CD4-positive, CD25-positive, alpha-beta regulatory T cell (primary cell): ENCODE measurements around the gene ARL4A. TPM values are rescaled to one million over a fixed set of nuclear protein-coding genes. Genes with fewer than 3 reads are reported as not detected.

Experiments used
- ATAC-seq, 2 donors: fragments of 150-1000 bp; cut with Tn5 transposase; one replicate each; pipeline ENCODE4 v1.10.0; 2021; ENCODE audit warnings: low read depth in 2 of 2, moderate number of reproducible peaks in 2 of 2, moderate library complexity in 1 of 2
- DNase-seq, 3 donors: peaks; one replicate each; pipeline versions ENCODE4 v3.0.0 to v3.0.0-alpha.2; 2012 to 2022; ENCODE audit warnings: mixed read lengths in 1 of 3
- H3K27ac ChIP-seq: one replicate; pipeline ENCODE4 v1.7.0; 2013; ENCODE audit warnings: mild to moderate bottlenecking, low read length; ENCODE audit not compliant: insufficient read depth, poor library complexity, severe bottlenecking
- H3K27me3 ChIP-seq: one replicate; pipeline ENCODE4 v1.7.0; 2013; ENCODE audit warnings: low read length; ENCODE audit not compliant: control insufficient read depth, insufficient read depth
- H3K36me3 ChIP-seq: one replicate; pipeline ENCODE4 v1.7.0; 2013; ENCODE audit warnings: mild to moderate bottlenecking, low read length, moderate library complexity; ENCODE audit not compliant: control insufficient read depth, insufficient read depth
- H3K4me1 ChIP-seq: 2 replicates; pipeline ENCODE4 v1.7.0; 2013; ENCODE audit warnings: mild to moderate bottlenecking, low read length; ENCODE audit not compliant: insufficient read depth, control insufficient read depth, poor library complexity, severe bottlenecking
- H3K4me3 ChIP-seq: one replicate; pipeline ENCODE4 v1.7.0; 2013; ENCODE audit warnings: low read depth, mild to moderate bottlenecking, low read length, moderate library complexity
- H3K9me3 ChIP-seq, 2 experiments: 1 replicate in 1 of 2; 2 replicates in 1 of 2; pipeline ENCODE4 v1.7.0; 2013; ENCODE audit warnings: low read length in 2 of 2, mild to moderate bottlenecking in 1 of 2, moderate library complexity in 1 of 2; ENCODE audit not compliant: control insufficient read depth in 2 of 2
- H3K27ac Mint-ChIP-seq, 3 donors: one replicate each; pipeline ENCODE4 v1.8.0; 2020 to 2022; ENCODE audit warnings: mild to moderate bottlenecking in 3 of 3, mixed read lengths in 3 of 3, moderate library complexity in 2 of 3
- H3K27me3 Mint-ChIP-seq: one replicate; pipeline ENCODE4 v1.8.0; 2022; ENCODE audit warnings: mild to moderate bottlenecking, mixed read lengths
- H3K36me3 Mint-ChIP-seq: one replicate; pipeline ENCODE4 v1.8.0; 2020; ENCODE audit warnings: mixed read lengths
- H3K4me1 Mint-ChIP-seq, 4 donors: one replicate each; pipeline ENCODE4 v1.8.0; 2020 to 2022; ENCODE audit warnings: mixed read lengths in 4 of 4, mild to moderate bottlenecking in 1 of 4
- H3K4me3 Mint-ChIP-seq, 4 donors: one replicate each; pipeline ENCODE4 v1.8.0; 2020 to 2022; ENCODE audit warnings: mild to moderate bottlenecking in 4 of 4, mixed read lengths in 4 of 4, moderate library complexity in 3 of 4
- H3K9me3 Mint-ChIP-seq, 7 donors: one replicate each; pipeline ENCODE4 v1.8.0; 2020 to 2022; ENCODE audit warnings: mixed read lengths in 7 of 7, mild to moderate bottlenecking in 3 of 7, moderate library complexity in 2 of 7
- polyA plus RNA-seq, 4 donors: library from polyadenylated mRNA; unstranded; fragments of 300-500 nt; fragmentation: Illumina TruSeq; gene quantifications; one replicate each; pipeline ENCODE4 v1.2.3, GENCODE V29; 2021
- total RNA-seq: library from RNA; stranded (reverse); gene quantifications from one replicate; pipeline ENCODE4 v1.2.3, GENCODE V29; 2022

Gene ARL4A
- total and polyA plus RNA-seq, 5 donors from 2014 or later, result 28.6 to 52.0 (median 34.1) TPM

- no peak overlapping the region for H3K4me3 Mint-ChIP-seq
- no peak for ATAC-seq
- no peaks in the 10 kb centered on the region for H3K4me1 ChIP-seq
- H3K9me3 ChIP-seq, result no peaks in the 10 kb centered on the region
- no peaks in the 10 kb centered on the region for H3K4me1 Mint-ChIP-seq
- peaks cover 0 to 2% (median 0%) of the 10 kb centered on the region in 7 donors for H3K9me3 Mint-ChIP-seq
- no peak for DNase-seq
- H3K4me3 ChIP-seq, result no peak overlapping the region
- no peak overlapping the region for H3K27ac Mint-ChIP-seq
- no peaks in the 10 kb centered on the region for H3K27me3 Mint-ChIP-seq
- no peaks in the 10 kb centered on the region for H3K27me3 ChIP-seq
- no peaks in the 10 kb centered on the region for H3K36me3 ChIP-seq
- H3K27ac ChIP-seq, result no peak overlapping the region
- H3K36me3 Mint-ChIP-seq, result no peaks in the 10 kb centered on the region
Measured at GRCh38 chr7:12706900-12707536, 19.6 kb downstream of the ARL4A start.

GRCh38 chr7:12708314-12708713 is 20.9 kb downstream of the ARL4A start:
- Histone ChIP-seq H3K36me3 (no peaks in the 10 kb centered on the region), H3K4me1 (no peaks in the 10 kb centered on the region), H3K27ac (no peak overlapping the region), H3K9me3 (no peaks in the 10 kb centered on the region), H3K27me3 (no peaks in the 10 kb centered on the region), H3K4me3 (no peak overlapping the region)
- Mint-ChIP-seq H3K4me1 (no peaks in the 10 kb centered on the region), H3K27me3 (no peaks in the 10 kb centered on the region), H3K9me3 (peaks cover 0 to 2% (median 0%) of the 10 kb centered on the region in 7 donors), H3K27ac (no peak overlapping the region), H3K4me3 (no peak overlapping the region), H3K36me3 (no peaks in the 10 kb centered on the region)
- ATAC-seq (no peak), DNase-seq (no peak)

- Mint-ChIP-seq H3K4me1 (peaks cover 0 to 1% (median 0%) of the 10 kb centered on the region in 4 donors), H3K4me3 (no peak overlapping the region), H3K36me3 (no peaks in the 10 kb centered on the region), H3K9me3 (peaks cover 0 to under 1% (median 0%) of the 10 kb centered on the region in 7 donors), H3K27me3 (no peaks in the 10 kb centered on the region), H3K27ac (peak overlapping the region in 1 of 3 donors; percentile 23)
- no peaks in the 10 kb centered on the region for H3K4me1 ChIP-seq
- DNase-seq, result no peak
- H3K27ac ChIP-seq, result no peak overlapping the region
- H3K27me3 ChIP-seq, result no peaks in the 10 kb centered on the region
- ATAC-seq, result no peak
- H3K4me3 ChIP-seq, result no peak overlapping the region
- H3K9me3 ChIP-seq, result no peaks in the 10 kb centered on the region
- no peaks in the 10 kb centered on the region for H3K36me3 ChIP-seq
Measured at GRCh38 chr7:12709726-12710502, 22.5 kb downstream of the ARL4A start.

- Mint-ChIP-seq H3K4me1 (peaks cover 0 to 9% (median 2%) of the 10 kb centered on the region in 4 donors), H3K27me3 (no peaks in the 10 kb centered on the region), H3K4me3 (no peak overlapping the region), H3K36me3 (no peaks in the 10 kb centered on the region), H3K27ac (no peak overlapping the region), H3K9me3 (no peaks in the 10 kb centered on the region)
- Histone ChIP-seq H3K4me1 (no peaks in the 10 kb centered on the region), H3K9me3 (no peaks in the 10 kb centered on the region), H3K27ac (no peak overlapping the region), H3K27me3 (no peaks in the 10 kb centered on the region), H3K36me3 (no peaks in the 10 kb centered on the region), H3K4me3 (no peak overlapping the region)
- ATAC-seq (no peak), DNase-seq (no peak)
Measured at GRCh38 chr7:12711124-12711523, 23.7 kb downstream of the ARL4A start.

- Histone ChIP-seq H3K4me3 (no peak overlapping the region), H3K9me3 (no peaks in the 10 kb centered on the region), H3K27ac (no peak overlapping the region), H3K4me1 (no peaks in the 10 kb centered on the region), H3K36me3 (no peaks in the 10 kb centered on the region), H3K27me3 (no peaks in the 10 kb centered on the region)
- H3K4me1 Mint-ChIP-seq, result peaks cover 0 to 18% (median 3%) of the 10 kb centered on the region in 4 donors
- H3K27me3 Mint-ChIP-seq, result peaks cover 2% of the 10 kb centered on the region
- no peak overlapping the region for H3K4me3 Mint-ChIP-seq
- no peaks in the 10 kb centered on the region for H3K36me3 Mint-ChIP-seq
- DNase-seq, result no peak
- H3K27ac Mint-ChIP-seq, result no peak overlapping the region
- H3K9me3 Mint-ChIP-seq, result no peaks in the 10 kb centered on the region
- no peak for ATAC-seq
Measured at GRCh38 chr7:12712236-12712635, 24.8 kb downstream of the ARL4A start.

GRCh38 chr7:12713625-12714378 is 26.4 kb downstream of the ARL4A start:
- Mint-ChIP-seq H3K4me1 (peaks cover 0 to 20% (median 3%) of the 10 kb centered on the region in 4 donors), H3K4me3 (no peak overlapping the region), H3K36me3 (no peaks in the 10 kb centered on the region), H3K27me3 (peaks cover 4% of the 10 kb centered on the region), H3K9me3 (peaks cover 0 to 1% (median 0%) of the 10 kb centered on the region in 7 donors), H3K27ac (no peak overlapping the region)
- Histone ChIP-seq H3K4me3 (no peak overlapping the region), H3K36me3 (no peaks in the 10 kb centered on the region), H3K27me3 (no peaks in the 10 kb centered on the region), H3K4me1 (no peaks in the 10 kb centered on the region), H3K9me3 (no peaks in the 10 kb centered on the region), H3K27ac (no peak overlapping the region)
- ATAC-seq (no peak), DNase-seq (no peak)

GRCh38 chr7:12714379-12714737 is 26.9 kb downstream of the ARL4A start:
- Histone ChIP-seq H3K4me1 (no peaks in the 10 kb centered on the region), H3K9me3 (no peaks in the 10 kb centered on the region), H3K27ac (no peak overlapping the region), H3K36me3 (no peaks in the 10 kb centered on the region), H3K27me3 (no peaks in the 10 kb centered on the region), H3K4me3 (no peak overlapping the region)
- no peak overlapping the region for H3K4me3 Mint-ChIP-seq
- no peak overlapping the region for H3K27ac Mint-ChIP-seq
- peaks cover 0 to 21% (median 4%) of the 10 kb centered on the region in 4 donors for H3K4me1 Mint-ChIP-seq
- no peaks in the 10 kb centered on the region for H3K36me3 Mint-ChIP-seq
- no peak for DNase-seq
- peaks cover 4% of the 10 kb centered on the region for H3K27me3 Mint-ChIP-seq
- no peak for ATAC-seq
- peaks cover 0 to 2% (median 0%) of the 10 kb centered on the region in 7 donors for H3K9me3 Mint-ChIP-seq
